Measurements from ENCODE around the gene EIF6. TPM values are rescaled to one million over a fixed set of nuclear protein-coding genes. Genes with fewer than 3 reads are reported as not detected.

The EIF6 gene
- total RNA-seq, 1 experiment from 2014 or later, result 420 TPM

DNA sequence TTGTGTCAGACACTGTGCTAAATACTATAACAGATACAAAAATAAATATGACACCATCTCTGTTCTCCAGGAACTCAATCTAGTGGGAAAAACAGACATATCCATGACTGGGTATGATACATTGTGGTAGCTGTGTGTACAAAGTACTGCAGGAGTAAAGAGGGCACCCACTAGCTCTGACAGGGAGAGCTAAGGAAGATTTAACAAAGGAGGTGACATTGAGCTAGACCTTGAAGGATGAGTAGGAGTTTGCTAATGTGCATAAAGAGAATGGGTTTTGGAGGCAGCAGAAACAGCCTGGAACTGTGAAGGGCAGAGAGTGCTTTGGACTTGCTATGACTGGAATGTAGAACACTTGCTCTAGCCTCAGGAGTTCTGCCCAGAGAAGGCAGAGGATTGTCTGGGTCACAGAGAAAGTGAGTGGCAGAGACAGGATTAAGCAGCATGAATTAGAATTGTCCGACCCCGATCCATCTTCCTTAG, 43.7 kb downstream of the EIF6 start:
- H3K36me3 Mint-ChIP-seq (ENCODE audit: insufficient read depth, unreplicated experiment), result no peaks in the 10 kb centered on the region
- H3K9me3 Mint-ChIP-seq (ENCODE audit: unreplicated experiment), result no peaks in the 10 kb centered on the region
- H3K4me3 Mint-ChIP-seq (ENCODE audit: unreplicated experiment), result no peak overlapping the region
- Histone ChIP-seq H3K36me3 (ENCODE audit: control insufficient read depth, insufficient read depth, low read length) (no peaks in the 10 kb centered on the region), H3K4me3 (ENCODE audit: low read depth, low read length) (no peak overlapping the region), H3K27me3 (replicated peaks; ENCODE audit: control insufficient read depth, insufficient read depth, low read length) (no peaks in the 10 kb centered on the region), H3K9me3 (no peaks in the 10 kb centered on the region), H3K4me1 (peaks cover 16% of the 10 kb centered on the region)
- intact Hi-C loops (cut with micrococcal nuclease; ENCODE audit: unreplicated experiment), result no loop called here
- H3K27ac Mint-ChIP-seq (ENCODE audit: unreplicated experiment), result no peak overlapping the region
- ChIA-PET POLR2A (no interaction called here), CTCF (interaction anchor here (1.5 kb wide), 1 partner anchor 96 kb away, joined by 5 read pairs; no protein-coding TSS in a partner anchor)
- DNase-seq, result no peak
- peaks cover 16% of the 10 kb centered on the region for H3K4me1 Mint-ChIP-seq (ENCODE audit: low read depth, unreplicated experiment)
- BruUV-seq (replicated peaks), result no TSS peak
- TF ChIP-seq CTCF (IDR thresholded peaks at IDR 0.05; ENCODE audit: insufficient read depth in 1 of 2, low read depth in 1 of 2, low read length in 1 of 2, severe bottlenecking in 1 of 2, unreplicated experiment in 1 of 2), result no peak
- no peaks in the 10 kb centered on the region for H3K27me3 Mint-ChIP-seq (ENCODE audit: insufficient read depth, unreplicated experiment)

DNA sequence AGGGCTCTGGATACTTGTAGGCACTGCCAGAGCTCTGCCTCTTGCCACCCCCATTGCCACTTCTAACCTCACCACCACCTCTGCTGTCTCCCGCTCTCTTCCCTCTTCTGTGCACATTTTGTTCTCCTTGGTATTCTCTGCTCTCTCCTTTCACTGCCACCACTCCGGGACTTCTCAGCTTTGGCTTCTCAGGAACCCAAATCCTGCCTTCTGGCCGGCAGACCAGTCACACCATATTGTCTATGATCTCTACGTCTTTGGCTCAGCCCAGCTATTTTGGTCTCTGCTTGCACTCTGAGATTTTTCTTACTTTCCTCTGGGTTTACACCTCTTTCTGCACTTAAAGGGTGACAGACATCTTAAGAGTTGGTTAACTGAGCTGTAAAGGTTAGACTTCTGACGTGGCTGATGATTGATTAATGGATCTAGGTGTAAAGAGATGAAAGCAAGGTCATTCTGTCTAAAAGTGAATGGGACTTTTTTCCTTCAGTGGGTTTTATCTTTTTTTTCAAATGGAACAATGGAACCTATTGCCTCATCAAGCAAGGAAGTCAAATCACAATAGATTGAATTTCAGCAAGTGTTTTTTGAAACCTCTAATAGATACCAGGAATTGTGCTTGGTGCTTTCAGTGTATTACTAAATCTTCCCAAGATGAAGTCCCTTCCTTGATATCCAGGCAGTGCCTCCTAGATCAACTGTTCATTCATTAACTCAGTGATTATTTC, 44.3 kb downstream of the EIF6 start:
- CTCF ChIA-PET, result interaction anchor here (0.6 to 1.5 kb wide), 2 partner anchors 95 to 364 kb away, joined by 5 read pairs; partner anchors contain the start of gene ACSS2

DNA sequence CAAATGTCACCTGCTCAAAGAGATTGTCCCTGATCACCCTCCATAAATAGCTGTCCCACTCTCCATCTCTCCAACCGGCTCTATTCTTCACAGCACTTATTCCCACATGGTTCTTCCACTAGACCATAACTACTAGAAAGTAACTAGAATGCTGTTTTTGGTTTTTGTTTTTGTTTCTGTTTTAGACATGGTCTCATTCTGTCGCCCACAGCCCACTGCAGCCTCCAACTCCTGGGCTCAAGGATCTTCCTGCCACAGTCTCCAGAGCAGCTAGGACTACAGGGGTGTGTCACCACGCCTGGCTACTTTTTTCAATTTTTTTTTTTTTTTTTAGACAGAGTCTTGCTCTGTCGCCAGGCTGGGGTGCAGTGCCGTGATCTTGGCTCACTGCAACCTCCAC, 45.8 kb downstream of the EIF6 start:
- intact Hi-C loops (cut with micrococcal nuclease; ENCODE audit: unreplicated experiment), result no loop called here
- Histone ChIP-seq H3K36me3 (ENCODE audit: control insufficient read depth, insufficient read depth, low read length) (no peaks in the 10 kb centered on the region), H3K4me3 (ENCODE audit: low read depth, low read length) (no peak overlapping the region), H3K27me3 (replicated peaks; ENCODE audit: control insufficient read depth, insufficient read depth, low read length) (no peaks in the 10 kb centered on the region), H3K9me3 (no peaks in the 10 kb centered on the region), H3K4me1 (peaks cover 16% of the 10 kb centered on the region)
- no peaks in the 10 kb centered on the region for H3K27me3 Mint-ChIP-seq (ENCODE audit: insufficient read depth, unreplicated experiment)
- CTCF ChIA-PET, result interaction anchor here (1.2 kb wide), 1 partner anchor 26 kb away, joined by 4 read pairs; no protein-coding TSS in a partner anchor
- no peak overlapping the region for H3K4me3 Mint-ChIP-seq (ENCODE audit: unreplicated experiment)
- H3K4me1 Mint-ChIP-seq (ENCODE audit: low read depth, unreplicated experiment), result peaks cover 16% of the 10 kb centered on the region
- DNase-seq, result no peak
- H3K9me3 Mint-ChIP-seq (ENCODE audit: unreplicated experiment), result no peaks in the 10 kb centered on the region
- H3K27ac Mint-ChIP-seq (ENCODE audit: unreplicated experiment), result no peak overlapping the region
- BruUV-seq (replicated peaks), result no TSS peak
- POLR2A ChIA-PET, result no interaction called here
- no peaks in the 10 kb centered on the region for H3K36me3 Mint-ChIP-seq (ENCODE audit: insufficient read depth, unreplicated experiment)
- TF ChIP-seq CTCF (IDR thresholded peaks at IDR 0.05; ENCODE audit: insufficient read depth in 1 of 2, low read depth in 1 of 2, low read length in 1 of 2, severe bottlenecking in 1 of 2, unreplicated experiment in 1 of 2), result no peak

More for the DNA sequence above, 44.3 kb downstream of the EIF6 start:
- Mint-ChIP-seq H3K27me3 (ENCODE audit: insufficient read depth, unreplicated experiment) (no peaks in the 10 kb centered on the region), H3K36me3 (ENCODE audit: insufficient read depth, unreplicated experiment) (no peaks in the 10 kb centered on the region), H3K4me1 (ENCODE audit: low read depth, unreplicated experiment) (peaks cover 16% of the 10 kb centered on the region), H3K4me3 (ENCODE audit: unreplicated experiment) (no peak overlapping the region), H3K27ac (ENCODE audit: unreplicated experiment) (no peak overlapping the region), H3K9me3 (ENCODE audit: unreplicated experiment) (no peaks in the 10 kb centered on the region)
- Histone ChIP-seq H3K4me1 (peaks cover 16% of the 10 kb centered on the region), H3K4me3 (ENCODE audit: low read depth, low read length) (no peak overlapping the region), H3K9me3 (no peaks in the 10 kb centered on the region), H3K36me3 (ENCODE audit: control insufficient read depth, insufficient read depth, low read length) (no peaks in the 10 kb centered on the region), H3K27me3 (replicated peaks; ENCODE audit: control insufficient read depth, insufficient read depth, low read length) (no peaks in the 10 kb centered on the region)
- intact Hi-C loops (cut with micrococcal nuclease; ENCODE audit: unreplicated experiment), result no loop called here
- no peak for DNase-seq
- TF ChIP-seq CTCF (IDR thresholded peaks at IDR 0.05; ENCODE audit: insufficient read depth in 1 of 2, low read depth in 1 of 2, low read length in 1 of 2, severe bottlenecking in 1 of 2, unreplicated experiment in 1 of 2), result no peak
- POLR2A ChIA-PET, result no interaction called here
- BruUV-seq (replicated peaks), result no TSS peak

Measured in Caco-2 (cell line).